Umbilical cord (tissue), 2 donors: ENCODE data around the gene MYMX. TPM values are rescaled to one million over a fixed set of nuclear protein-coding genes. Genes with fewer than 3 reads are reported as not detected.

Experiments
- DNase-seq: peaks from one replicate; pipeline ENCODE4 v3.0.0-alpha.2; 2015; ENCODE audit warnings: low spot score
- total RNA-seq: library from RNA; depleted of rRNA; stranded (reverse); fragments of >200 nt; gene quantifications from one replicate; pipeline ENCODE4 v1.2.3, GENCODE V29; 2014; ENCODE audit warnings: low replicate concordance; ENCODE audit not compliant: insufficient read depth

MYMX gene
- total RNA-seq, 1 donor from 2014 or later, result not detected

DNA sequence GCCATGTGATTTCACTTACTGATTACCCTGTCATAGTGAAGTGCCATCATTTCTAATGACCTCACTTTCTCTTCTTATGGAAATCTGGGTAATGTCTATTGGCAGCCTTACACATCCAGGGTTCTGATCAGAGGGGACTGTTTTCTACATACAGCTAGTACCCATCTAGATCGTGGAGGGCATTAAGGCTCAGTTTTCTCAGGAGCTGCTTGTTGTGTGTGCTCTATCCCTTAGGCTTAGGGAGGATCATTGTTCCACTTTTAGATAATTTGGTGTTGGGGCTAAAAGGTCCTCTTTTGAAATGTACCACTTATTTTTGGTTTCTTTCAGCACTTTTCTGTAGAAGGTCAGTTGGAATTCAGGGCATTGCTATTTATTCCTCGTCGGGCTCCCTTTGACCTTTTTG, 34.0 kb downstream of the MYMX start:
- DNase-seq, result no peak

DNA sequence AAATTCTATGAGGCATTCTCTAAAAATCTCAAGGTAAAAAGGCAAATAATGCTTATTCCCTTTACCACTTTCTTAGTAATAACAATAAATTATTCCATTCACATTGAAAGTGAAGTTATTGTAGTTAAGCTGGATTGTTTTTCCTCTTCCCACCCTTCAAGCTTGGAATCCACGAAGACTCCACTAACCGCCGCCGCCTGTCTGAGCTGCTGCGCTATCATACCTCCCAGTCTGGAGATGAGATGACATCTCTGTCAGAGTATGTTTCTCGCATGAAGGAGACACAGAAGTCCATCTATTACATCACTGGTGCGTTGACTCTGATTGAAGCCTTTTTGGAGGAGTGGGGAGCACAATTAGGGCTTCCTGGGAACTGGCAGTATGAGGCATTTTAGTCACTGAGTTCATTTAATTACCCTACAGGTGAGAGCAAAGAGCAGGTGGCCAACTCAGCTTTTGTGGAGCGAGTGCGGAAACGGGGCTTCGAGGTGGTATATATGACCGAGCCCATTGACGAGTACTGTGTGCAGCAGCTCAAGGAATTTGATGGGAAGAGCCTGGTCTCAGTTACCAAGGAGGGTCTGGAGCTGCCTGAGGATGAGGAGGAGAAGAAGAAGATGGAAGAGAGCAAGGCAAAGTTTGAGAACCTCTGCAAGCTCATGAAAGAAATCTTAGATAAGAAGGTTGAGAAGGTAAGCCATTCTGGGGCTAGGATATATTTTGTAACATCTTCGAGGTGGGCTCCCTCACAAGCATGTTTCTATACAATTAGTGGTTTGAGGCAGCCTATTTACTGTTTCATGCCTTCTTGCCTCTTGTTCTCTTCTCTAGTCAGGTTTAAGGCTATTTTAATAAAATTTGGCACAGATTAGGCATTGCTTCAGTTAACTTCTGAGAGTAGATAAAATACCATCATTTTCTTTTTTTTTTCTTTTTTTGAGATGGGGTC, 35.1 kb downstream of the MYMX start:
- no peak for DNase-seq

DNA sequence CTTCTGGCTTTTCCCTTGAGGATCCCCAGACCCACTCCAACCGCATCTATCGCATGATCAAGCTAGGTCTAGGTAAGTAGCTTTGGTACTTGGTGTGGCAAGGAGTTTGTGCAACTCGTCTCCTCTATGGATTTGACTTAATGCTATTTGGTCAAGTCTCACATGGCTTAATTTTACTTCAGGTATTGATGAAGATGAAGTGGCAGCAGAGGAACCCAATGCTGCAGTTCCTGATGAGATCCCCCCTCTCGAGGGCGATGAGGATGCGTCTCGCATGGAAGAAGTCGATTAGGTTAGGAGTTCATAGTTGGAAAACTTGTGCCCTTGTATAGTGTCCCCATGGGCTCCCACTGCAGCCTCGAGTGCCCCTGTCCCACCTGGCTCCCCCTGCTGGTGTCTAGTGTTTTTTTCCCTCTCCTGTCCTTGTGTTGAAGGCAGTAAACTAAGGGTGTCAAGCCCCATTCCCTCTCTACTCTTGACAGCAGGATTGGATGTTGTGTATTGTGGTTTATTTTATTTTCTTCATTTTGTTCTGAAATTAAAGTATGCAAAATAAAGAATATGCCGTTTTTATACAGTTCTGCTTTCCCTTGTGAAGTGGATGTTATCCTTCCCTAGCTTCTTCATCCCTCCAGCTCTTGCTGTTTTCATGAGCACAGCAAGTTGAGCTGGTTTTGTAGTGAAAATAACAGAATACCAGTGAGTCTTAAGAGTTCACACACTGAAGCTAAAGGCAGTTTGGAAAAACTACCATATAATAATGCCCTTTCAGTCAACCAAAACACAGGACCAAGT, 36.8 kb downstream of the MYMX start:
- DNase-seq, result no peak

DNA sequence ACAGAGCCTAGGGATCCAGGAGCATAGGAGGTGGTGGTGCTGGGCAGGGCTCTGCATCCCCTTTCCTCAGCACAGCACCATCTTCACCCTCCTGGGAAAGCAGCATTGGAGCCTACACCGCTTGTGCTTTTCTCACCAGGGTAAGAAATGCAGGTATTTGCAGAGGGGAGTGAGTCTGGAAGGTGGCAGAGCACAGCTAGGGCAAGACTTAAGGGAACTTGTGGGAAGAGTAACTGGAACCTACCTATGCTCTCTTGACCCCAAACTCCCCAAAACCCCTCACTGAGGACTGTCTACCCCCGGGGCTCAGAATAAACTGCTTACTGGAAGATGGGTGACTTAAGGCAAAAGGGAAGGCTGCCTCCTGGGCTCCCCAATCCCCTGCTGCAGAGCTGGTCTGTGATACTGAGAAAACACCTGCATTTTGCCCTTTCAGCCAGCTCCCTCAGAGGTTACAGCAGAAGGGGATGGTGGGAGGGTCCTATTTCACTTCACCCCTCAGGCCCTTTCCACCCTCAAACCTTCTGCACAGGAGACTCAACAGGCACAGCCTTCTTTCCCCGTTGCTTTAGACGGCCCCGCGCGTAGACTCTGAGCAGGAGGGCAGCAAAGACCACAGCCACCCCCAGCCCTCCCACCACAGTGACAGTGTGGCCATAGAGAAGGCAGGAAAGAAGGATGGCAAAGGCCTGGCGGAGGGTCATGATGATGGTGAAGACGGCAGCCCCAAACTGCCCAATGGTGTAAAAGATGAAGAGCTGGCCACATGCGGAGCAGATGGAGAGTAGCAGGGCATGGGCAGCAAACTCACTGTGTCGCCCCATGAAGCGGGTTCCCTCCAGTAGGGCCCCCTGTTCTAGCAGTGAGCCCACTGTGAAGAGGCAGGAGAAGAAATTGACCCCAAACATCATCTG, 37.7 kb downstream of the MYMX start:
- DNase-seq, result no peak

DNA sequence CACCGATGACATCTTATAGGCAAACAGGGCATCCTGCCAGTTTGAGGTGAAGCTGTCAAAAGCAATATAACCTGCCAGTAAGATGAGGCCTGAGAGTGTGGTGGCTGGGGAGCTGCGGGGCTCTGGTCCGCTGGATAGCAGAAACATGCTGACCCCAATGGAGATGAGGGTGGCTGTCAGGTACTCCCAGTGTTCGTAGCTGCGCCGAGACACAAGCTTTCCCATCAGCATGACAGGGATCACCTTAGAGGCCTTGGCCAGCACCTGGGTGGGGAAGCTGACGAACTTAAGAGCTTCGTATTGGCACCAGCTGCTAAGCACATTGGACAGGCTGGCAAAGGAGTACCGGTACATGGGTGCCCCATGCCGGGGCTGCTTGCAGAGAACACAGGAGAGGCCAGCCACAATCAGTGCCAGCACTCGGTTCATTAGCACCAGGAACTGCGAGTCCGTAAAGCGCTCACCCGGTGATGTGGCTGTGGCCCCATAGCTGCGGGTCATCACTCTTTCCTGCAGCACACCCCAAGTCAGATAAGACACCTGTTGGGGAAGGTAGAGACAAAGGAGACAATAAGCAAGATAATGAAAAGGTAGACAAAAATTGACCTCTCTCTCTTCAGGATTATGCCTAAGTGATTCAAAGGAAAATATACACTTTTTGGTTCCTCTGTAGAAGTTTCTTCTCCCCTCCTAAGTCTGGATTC, 38.5 kb downstream of the MYMX start:
- no peak for DNase-seq

DNA sequence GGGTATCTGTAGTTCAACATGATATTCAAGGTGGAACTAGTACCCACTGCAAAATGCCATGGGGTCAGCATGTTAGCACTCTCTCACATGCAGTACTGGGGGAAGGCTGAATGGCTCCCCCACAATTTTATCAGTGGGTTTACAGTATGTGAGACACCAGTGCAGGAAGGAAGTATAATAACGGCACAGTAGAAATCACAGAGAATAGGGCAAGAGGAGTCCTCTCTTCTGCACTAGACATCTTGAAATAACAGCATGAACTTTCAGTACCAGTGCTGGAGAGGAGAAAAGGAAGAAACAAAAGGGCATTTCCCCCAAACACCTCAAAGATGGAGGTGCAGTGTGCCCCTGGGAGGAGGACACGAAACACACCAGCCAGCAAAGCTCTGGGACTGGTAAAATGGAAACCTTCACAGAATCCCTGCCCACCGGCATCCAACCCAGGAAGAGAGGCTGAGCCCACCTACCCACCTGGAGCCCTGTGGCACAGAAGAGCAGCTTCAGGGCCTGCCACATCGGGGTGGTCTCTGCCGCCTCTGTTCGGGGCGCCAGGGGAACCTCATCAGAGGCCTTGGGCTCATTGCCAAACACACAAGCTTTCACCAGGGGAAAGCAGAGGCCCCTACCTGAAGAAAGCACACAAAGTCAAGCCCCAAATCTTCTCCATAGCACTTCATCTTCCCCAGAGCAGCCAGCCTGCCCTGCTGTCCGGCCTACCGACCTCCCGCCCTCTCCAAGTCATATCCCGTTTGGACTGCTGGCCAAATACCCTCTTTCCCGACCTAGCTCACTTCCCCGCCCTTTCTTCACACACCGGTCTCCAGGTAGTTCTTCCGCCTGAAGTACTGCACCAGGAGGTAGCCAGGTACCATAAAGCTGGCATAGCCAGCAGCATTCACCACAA, 39.4 kb downstream of the MYMX start:
- no peak for DNase-seq

DNA sequence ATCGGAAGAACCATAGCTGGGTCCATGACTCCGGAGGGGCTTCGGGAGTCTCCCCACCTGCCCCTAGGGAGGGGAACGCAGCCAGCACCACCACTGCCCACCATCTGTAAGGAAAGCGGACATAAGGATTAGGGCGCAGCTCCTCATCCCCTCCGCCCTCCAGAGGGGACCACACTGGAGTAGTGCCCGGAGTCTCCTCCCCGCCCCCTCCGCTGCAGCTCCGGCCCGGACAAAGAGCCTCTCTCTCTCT, 40.0 kb downstream of the MYMX start:
- no peak for DNase-seq

DNA sequence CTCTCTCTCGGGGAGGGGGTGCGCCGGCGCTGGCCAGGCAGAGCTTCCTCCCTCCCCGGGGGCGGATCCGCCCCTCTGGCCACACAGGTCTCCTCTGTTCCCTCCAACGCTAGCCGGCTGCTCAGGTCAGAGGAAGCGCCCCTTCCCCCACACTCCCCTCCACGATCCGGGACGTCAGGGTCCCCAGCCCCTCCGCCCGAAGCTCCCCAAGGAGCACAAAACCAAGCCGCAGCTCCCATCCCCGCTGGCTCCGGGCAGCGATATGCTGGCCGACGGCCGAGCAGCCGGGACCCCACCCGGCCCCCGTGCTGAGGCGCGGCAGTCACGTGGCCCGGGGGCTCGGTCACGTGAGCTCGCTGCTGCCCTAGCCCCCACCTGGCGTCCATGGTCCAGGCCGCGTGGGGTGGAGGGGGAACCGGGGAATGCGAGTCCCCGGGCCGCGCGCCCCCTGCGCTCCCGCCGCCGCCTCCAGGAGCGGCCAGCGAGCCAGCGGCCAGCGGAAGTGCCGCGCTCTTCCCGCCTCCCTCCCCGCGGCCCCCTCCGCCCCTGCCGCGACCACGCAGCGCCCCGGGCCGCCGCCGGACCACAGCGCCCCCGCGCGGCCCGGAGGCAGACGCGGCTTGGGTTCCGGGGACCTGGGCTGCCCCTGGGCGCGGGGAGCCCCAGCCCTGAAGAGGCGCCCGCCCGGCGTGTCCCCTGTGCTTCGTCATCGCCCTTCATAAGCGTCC, 40.5 kb downstream of the MYMX start, which contains the start of gene SLC35B2:
SLC35B2 (minus strand) TSS at position 504 of the 728 bp plus-strand sequence; CDS start at position 386, 118 bp downstream.
- DNase-seq, result peak; percentile 83

DNA sequence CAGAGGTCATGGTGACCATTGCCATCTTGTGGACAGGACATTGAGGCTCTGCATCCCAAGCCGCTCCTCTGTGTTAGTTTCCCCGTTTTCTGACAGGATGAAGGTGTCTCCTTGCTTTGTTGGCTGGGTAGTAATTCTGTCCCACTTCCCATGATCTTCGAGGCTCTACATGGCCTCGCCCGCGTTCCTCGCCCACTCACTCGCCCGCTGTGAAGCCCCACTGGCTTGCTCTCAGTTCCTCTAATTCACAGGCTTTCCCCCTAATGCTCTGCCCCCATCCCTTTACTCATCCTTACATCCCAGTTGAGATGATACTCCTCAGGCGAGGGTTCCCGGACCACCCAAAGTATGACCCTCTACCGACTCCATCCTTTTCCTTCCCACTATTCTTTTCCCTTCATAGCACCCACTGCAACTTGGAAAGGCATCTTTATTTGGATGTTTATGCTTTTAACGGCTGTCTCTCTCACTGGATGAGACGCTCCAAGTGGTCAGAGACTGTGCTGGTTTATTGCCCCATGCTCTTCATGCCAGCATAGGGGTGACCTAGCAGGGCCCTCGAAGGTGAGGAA, 41.1 kb downstream of the MYMX start:
- DNase-seq, result no peak

DNA sequence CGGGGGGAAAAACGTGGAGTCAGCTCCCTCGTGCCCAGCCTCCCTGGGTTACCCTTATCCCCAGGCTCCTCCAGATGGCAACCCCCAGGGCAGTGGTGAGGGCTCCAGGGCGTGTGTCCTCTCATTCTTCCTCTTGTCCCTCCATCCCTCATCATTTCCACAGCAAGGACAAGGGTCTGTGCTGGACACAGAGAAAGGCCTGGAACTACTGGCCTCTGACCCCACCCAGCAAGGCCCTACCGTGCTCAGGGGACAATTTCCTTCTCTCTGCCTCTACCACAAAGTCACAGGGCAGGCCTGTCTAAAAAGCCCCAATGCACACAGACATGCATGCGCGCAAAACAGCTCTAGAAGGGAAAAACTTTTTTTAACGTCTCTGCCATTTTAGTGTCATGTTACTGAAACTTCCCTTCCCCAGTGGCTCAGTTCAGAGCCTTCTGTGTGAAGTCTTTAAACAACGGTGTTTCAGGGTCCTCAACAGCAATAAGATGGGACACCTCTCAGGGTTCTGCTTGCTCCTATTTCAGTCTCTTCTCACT, 41.7 kb downstream of the MYMX start:
- DNase-seq, result no peak

DNA sequence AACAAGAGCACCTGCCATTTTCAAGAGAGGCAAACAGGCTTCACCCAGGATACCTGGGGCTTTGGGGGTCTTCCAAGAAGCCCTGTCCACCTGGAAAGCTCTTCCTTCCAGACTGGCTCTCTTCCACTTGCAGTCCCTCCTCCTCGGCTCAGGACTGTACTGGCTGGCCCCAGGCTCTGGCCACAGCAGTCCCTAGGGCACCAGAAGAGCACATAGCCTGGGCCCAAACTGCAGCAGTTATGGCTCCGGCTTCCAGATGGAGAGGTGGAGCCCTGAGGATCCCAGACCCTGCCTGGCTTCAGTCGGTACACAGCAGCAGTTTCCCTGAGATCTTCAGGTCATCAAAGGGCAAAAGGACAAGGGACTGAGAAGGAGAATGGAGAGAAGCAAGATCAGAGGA, 42.2 kb downstream of the MYMX start:
- no peak for DNase-seq

DNA sequence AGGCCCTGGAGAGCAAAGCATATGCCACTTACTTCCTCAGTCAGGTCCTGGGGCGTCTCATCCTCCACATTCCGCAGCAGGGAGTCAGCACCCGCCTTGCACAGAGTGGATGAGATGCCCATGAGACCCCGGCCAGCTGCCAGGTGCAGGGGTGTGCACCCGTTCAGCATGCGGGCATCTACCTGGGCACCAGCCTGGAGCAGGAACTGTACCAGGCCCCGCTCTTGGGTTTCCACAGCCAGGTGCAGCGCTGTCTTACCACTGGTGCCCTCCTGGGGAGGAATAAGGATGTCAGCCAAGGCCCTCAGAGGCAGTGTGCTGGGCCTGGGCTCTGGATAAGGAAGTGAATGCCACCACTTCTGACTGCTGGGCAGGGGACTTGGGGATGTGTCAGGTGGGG, 43.3 kb downstream of the MYMX start:
- DNase-seq, result no peak

DNA sequence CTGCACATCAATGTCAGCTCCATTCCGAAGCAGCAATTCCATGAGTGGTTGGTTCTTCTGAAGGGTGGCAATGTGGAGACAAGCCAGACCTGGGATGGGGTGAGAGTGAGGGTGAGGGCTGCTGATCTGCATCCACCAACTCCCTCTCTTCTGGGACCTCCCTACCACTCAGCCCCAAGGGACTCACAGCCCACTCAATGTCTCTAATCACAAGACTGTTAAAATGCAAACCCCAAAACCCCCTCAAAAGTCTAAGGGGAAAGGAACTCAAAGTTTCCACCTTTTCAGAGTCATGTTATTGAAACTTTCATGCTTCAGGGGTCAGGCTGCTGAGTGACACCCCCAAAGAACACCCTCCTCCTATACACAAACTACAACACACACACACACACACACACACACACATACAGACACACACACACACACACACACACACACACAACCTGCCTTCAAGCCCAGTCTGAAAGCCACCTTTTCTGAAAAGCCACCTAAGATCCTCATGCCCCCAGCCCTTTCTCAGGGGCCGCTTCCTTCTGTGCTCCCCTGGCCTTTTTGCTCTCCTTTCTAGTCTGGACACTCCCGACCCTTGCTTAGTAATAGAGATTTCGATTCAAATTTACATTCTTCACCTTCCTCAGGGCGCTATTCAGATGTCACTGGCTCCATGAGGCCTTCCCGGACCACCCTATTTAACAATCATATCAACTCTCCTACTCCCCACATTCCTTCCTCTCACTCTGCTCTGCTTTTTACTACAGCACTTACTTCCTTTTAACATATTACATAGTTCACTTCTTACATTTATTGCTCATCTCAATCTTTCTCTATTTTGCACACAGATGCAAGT, 43.9 kb downstream of the MYMX start:
- no peak for DNase-seq

DNA sequence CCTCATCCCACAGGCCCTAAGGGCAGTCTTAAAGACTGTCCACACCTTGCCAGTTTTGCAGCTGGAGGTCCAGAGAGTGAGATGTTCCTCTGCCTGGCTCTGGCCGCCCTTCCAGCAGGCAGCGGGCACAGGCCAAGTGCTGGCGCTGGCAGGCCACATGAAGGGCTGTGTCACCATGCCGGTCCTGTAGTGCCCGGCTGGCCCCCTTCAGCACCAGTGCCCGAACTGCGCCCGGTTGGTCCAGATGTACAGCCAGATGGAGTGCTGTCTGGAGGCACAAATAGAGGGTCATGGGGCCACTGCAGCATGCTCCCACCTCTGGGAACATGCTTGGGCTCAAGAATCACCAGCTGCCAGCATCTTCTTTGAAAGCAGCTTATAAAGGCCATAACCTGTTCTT, 44.9 kb downstream of the MYMX start:
- no peak for DNase-seq

DNA sequence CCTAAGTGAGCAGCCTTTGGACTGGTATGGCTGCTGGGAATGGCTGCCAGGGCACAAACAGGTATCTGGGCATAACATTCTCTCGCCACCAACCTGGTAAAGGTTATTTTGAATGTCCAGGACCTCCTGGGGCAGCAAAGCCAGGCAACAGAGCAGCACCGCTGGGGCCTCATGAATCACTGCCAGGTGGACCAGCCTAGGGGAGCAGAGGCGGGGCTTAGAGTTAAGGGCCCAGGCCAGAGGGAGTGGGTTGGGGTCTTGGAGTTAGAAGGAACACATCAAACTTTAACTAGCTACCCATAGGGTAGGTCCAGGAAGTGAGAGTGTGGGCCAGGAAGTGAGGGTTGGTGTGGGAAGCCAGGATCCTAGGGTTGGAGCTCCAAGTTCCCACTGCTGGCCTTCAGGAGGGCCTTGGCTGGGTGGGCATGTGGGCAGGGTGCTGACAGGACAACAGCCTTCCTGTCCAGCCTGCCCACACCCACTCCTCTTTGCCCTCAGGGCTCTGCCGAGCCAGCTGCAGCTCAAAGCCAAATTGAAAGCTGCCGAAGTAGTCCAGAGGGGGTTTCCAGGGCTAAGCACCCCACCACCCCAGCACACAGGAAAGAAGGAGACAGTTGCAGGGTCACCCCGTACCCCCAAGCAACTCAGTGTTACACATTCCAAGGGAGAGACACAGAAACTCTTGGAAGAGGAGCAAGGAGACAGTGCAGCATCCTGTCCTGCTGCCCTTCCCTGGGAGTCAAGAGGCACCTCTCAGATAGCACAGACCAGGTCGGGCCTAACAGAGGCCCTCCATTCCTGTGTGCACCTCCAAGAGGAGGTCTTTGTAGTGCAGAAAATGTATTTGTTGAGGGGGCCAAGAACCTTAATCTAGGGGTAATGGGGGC, 46.0 kb downstream of the MYMX start:
- DNase-seq, result no peak

DNA sequence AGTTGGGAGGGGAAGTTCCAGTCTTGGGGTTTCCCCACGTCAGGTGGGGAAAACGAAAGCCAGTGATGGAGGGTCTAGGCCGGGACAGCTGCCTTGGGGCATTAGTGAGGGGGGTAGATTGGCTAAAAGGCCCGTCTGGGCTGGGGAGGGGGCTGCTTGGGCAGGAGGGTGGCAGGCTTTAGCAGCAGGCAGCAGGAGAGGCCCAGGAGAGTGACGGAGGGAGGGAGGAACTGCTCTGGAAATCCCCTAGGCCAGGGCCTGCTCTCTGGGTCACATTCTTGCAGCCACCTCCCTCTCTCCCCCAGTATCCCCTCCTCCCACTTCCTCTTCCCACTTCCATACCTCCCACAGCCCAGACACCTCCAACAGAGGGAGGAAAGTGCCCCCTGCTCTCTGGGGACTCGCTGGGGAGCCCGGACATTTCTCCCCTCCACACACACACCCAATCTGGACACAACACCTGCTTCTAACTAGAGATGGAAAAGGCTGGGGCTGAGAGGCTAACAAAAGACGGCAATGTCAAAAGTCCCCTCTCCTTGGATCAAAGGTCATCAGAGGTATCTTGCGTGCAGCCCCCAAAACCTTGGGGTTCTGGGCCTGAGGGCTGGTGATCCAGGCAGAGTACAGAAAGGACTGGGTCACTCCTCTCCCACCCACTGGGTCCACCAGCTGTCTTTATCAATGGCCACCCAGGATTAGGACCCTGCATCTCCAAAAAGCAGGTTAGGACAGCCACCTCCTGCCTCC, 46.8 kb downstream of the MYMX start:
- DNase-seq, result no peak
